A673 (cell line): ENCODE results near the gene HPDL.

Experiments
- CTCF ChIP-seq: fragments of 300-800, 200-600 bp; sonication (generic); conservative IDR thresholded peaks from 2 replicates; pipeline ENCODE4 v1.5.1; 2017; ENCODE audit warnings: low read depth, mild to moderate bottlenecking, antibody characterized with exemption, low read length, moderate library complexity, mixed read lengths
- EZH2 ChIP-seq: fragments of 200-600 bp; sonication (generic); IDR thresholded peaks from 2 replicates; pipeline ENCODE4 v1.6.1; 2017; ENCODE audit warnings: borderline replicate concordance, low read depth, mild to moderate bottlenecking, mixed read lengths, antibody characterized with exemption, low read length; ENCODE audit not compliant: poor library complexity, severe bottlenecking

GRCh38 chr1:45355683-45356082 is 29.0 kb downstream of the HPDL start:
- TF ChIP-seq CTCF (no peak), EZH2 (no peak)
